ENCODE measurements around the gene TPRG1L.
A peak's percentile ranks its signal among the peaks of the same experiment; 100 is the strongest.

The TPRG1L gene

GRCh38 chr1:3645247-3645646 lies 20.4 kb downstream of the TPRG1L start:
- H2AFZ ChIP-seq (ENCODE audit: low read depth, low read length), result no peak overlapping the region
- no peak overlapping the region for H3K4ac ChIP-seq (ENCODE audit: low read depth in 1 of 2, low read length in 2 of 2)
- no peak overlapping the region for H4K8ac ChIP-seq (ENCODE audit: low read length)
- no peak overlapping the region for H3K27ac ChIP-seq (ENCODE audit: low read length, poor library complexity, severe bottlenecking)
- no peak overlapping the region for H3K9ac ChIP-seq (ENCODE audit: low read length)
- WGBS, result 97% methylated on average over 35 of the region's 43 CpGs
- H2BK120ac ChIP-seq (ENCODE audit: low read depth, low read length), result no peak overlapping the region
- H3K4me2 ChIP-seq (ENCODE audit: low read length, poor library complexity, severe bottlenecking), result no peak overlapping the region
- no peak overlapping the region for H2AK5ac ChIP-seq (ENCODE audit: low read length, severe bottlenecking)
- H3K4me3 ChIP-seq (ENCODE audit: insufficient read depth in 1 of 2, low read depth in 1 of 2, low read length in 2 of 2), result no peak overlapping the region
- no peak overlapping the region for H3K14ac ChIP-seq (ENCODE audit: low read length in 2 of 2)
- H3K79me1 ChIP-seq (replicated peaks; ENCODE audit: low read length, poor library complexity, severe bottlenecking), result peaks cover 23% of the 10 kb centered on the region
- DNase-seq, result no peak
- no peak overlapping the region for H3K23ac ChIP-seq (ENCODE audit: low read length in 2 of 2)
- H3K36me3 ChIP-seq (ENCODE audit: control insufficient read depth in 1 of 2, insufficient read depth in 2 of 2, low read depth in 1 of 2, low read length in 2 of 2), result peaks cover 42 to 49% of the 10 kb centered on the region in 2 experiments
- H4K91ac ChIP-seq (ENCODE audit: low read length), result no peak overlapping the region
- no peak overlapping the region for H3K18ac ChIP-seq (ENCODE audit: low read depth in 1 of 2, low read length in 2 of 2)
- no peaks in the 10 kb centered on the region for H3K9me3 ChIP-seq (ENCODE audit: control insufficient read depth, low read length)
- H2BK12ac ChIP-seq (ENCODE audit: low read length in 2 of 2), result no peak overlapping the region
- no peak overlapping the region for H2BK15ac ChIP-seq (ENCODE audit: low read depth, poor library complexity, severe bottlenecking)
- no peak overlapping the region for H2BK5ac ChIP-seq (ENCODE audit: low read depth, low read length, poor library complexity, severe bottlenecking)
- peaks cover 2% of the 10 kb centered on the region in 2 experiments for H3K27me3 ChIP-seq (ENCODE audit: control insufficient read depth in 1 of 2, insufficient read depth in 1 of 2, low read length in 2 of 2)
- peaks cover 3% of the 10 kb centered on the region for H3K4me1 ChIP-seq (ENCODE audit: control insufficient read depth, insufficient read depth, low read depth, low read length)

- no peak overlapping the region for H2AK5ac ChIP-seq (ENCODE audit: low read length, severe bottlenecking)
- H4K8ac ChIP-seq (ENCODE audit: low read length), result no peak overlapping the region
- H2BK5ac ChIP-seq (ENCODE audit: low read depth, low read length, poor library complexity, severe bottlenecking), result no peak overlapping the region
- no peak overlapping the region for H2BK15ac ChIP-seq (ENCODE audit: low read depth, poor library complexity, severe bottlenecking)
- peaks cover 7% of the 10 kb centered on the region for H3K4me1 ChIP-seq (ENCODE audit: control insufficient read depth, insufficient read depth, low read depth, low read length)
- H4K91ac ChIP-seq (ENCODE audit: low read length), result no peak overlapping the region
- H3K4ac ChIP-seq (ENCODE audit: low read depth in 1 of 2, low read length in 2 of 2), result no peak overlapping the region
- H3K27me3 ChIP-seq (ENCODE audit: control insufficient read depth in 1 of 2, insufficient read depth in 1 of 2, low read length in 2 of 2), result peaks cover 7 to 8% of the 10 kb centered on the region in 2 experiments
- no peak overlapping the region for H3K4me2 ChIP-seq (ENCODE audit: low read length, poor library complexity, severe bottlenecking)
- no peak overlapping the region for H2AFZ ChIP-seq (ENCODE audit: low read depth, low read length)
- peaks cover 42 to 44% of the 10 kb centered on the region in 2 experiments for H3K36me3 ChIP-seq (ENCODE audit: control insufficient read depth in 1 of 2, insufficient read depth in 2 of 2, low read depth in 1 of 2, low read length in 2 of 2)
- H3K18ac ChIP-seq (ENCODE audit: low read depth in 1 of 2, low read length in 2 of 2), result no peak overlapping the region
- no peak overlapping the region for H2BK12ac ChIP-seq (ENCODE audit: low read length in 2 of 2)
- peaks cover 23% of the 10 kb centered on the region for H3K79me1 ChIP-seq (replicated peaks; ENCODE audit: low read length, poor library complexity, severe bottlenecking)
- DNase-seq, result no peak
- no peak overlapping the region for H3K9ac ChIP-seq (ENCODE audit: low read length)
- no peak overlapping the region for H3K27ac ChIP-seq (ENCODE audit: low read length, poor library complexity, severe bottlenecking)
- no peak overlapping the region for H3K4me3 ChIP-seq (ENCODE audit: insufficient read depth in 1 of 2, low read depth in 1 of 2, low read length in 2 of 2)
- no peak overlapping the region for H3K23ac ChIP-seq (ENCODE audit: low read length in 2 of 2)
- 96% methylated on average over 21 of the region's 27 CpGs for WGBS
- no peak overlapping the region for H3K14ac ChIP-seq (ENCODE audit: low read length in 2 of 2)
- H2BK120ac ChIP-seq (ENCODE audit: low read depth, low read length), result no peak overlapping the region
- H3K9me3 ChIP-seq (ENCODE audit: control insufficient read depth, low read length), result no peaks in the 10 kb centered on the region
These were observed 21.0 kb downstream of the TPRG1L start for GRCh38 chr1:3645666-3646355.

GRCh38 chr1:3646596-3646995 lies 21.8 kb downstream of the TPRG1L start:
- Histone ChIP-seq H3K36me3 (ENCODE audit: control insufficient read depth in 1 of 2, insufficient read depth in 2 of 2, low read depth in 1 of 2, low read length in 2 of 2) (peaks cover 35 to 37% of the 10 kb centered on the region in 2 experiments), H2BK5ac (ENCODE audit: low read depth, low read length, poor library complexity, severe bottlenecking) (no peak overlapping the region), H3K27ac (ENCODE audit: low read length, poor library complexity, severe bottlenecking) (no peak overlapping the region), H3K4me3 (ENCODE audit: insufficient read depth in 1 of 2, low read depth in 1 of 2, low read length in 2 of 2) (no peak overlapping the region), H3K9me3 (ENCODE audit: control insufficient read depth, low read length) (no peaks in the 10 kb centered on the region), H3K9ac (ENCODE audit: low read length) (no peak overlapping the region), H3K4me1 (ENCODE audit: control insufficient read depth, insufficient read depth, low read depth, low read length) (peaks cover 8% of the 10 kb centered on the region), H3K4ac (ENCODE audit: low read depth in 1 of 2, low read length in 2 of 2) (no peak overlapping the region), H3K27me3 (ENCODE audit: control insufficient read depth in 1 of 2, insufficient read depth in 1 of 2, low read length in 2 of 2) (peaks cover 15 to 16% of the 10 kb centered on the region in 2 experiments), H3K14ac (ENCODE audit: low read length in 2 of 2) (no peak overlapping the region), H3K79me1 (replicated peaks; ENCODE audit: low read length, poor library complexity, severe bottlenecking) (peaks cover 21% of the 10 kb centered on the region), H2BK15ac (ENCODE audit: low read depth, poor library complexity, severe bottlenecking) (no peak overlapping the region), H2AFZ (ENCODE audit: low read depth, low read length) (no peak overlapping the region), H3K18ac (ENCODE audit: low read depth in 1 of 2, low read length in 2 of 2) (no peak overlapping the region), H3K23ac (ENCODE audit: low read length in 2 of 2) (no peak overlapping the region), H4K8ac (ENCODE audit: low read length) (no peak overlapping the region), H2BK12ac (ENCODE audit: low read length in 2 of 2) (no peak overlapping the region), H2AK5ac (ENCODE audit: low read length, severe bottlenecking) (no peak overlapping the region), H4K91ac (ENCODE audit: low read length) (no peak overlapping the region), H3K4me2 (ENCODE audit: low read length, poor library complexity, severe bottlenecking) (no peak overlapping the region), H2BK120ac (ENCODE audit: low read depth, low read length) (no peak overlapping the region)
- WGBS, result 97% methylated on average over 20 of the region's 20 CpGs
- no peak for DNase-seq

GRCh38 chr1:3649342-3650247 lies 24.8 kb downstream of the TPRG1L start, which contains the start of gene WRAP73:
WRAP73 (minus strand) TSS chr1:3650103; CDS start chr1:3649999, 104 bp downstream.
- H4K91ac ChIP-seq (ENCODE audit: low read length), result peak within 1 kb of the TSS; percentile 83
- H2BK120ac ChIP-seq (ENCODE audit: low read depth, low read length), result no peak within 1 kb of the TSS
- H2BK15ac ChIP-seq (ENCODE audit: low read depth, poor library complexity, severe bottlenecking), result peak within 1 kb of the TSS; percentile 63
- no peak within 1 kb of the TSS for H2BK5ac ChIP-seq (ENCODE audit: low read depth, low read length, poor library complexity, severe bottlenecking)
- peaks cover 40% of the 10 kb centered on the region in 2 experiments for H3K27me3 ChIP-seq (ENCODE audit: control insufficient read depth in 1 of 2, insufficient read depth in 1 of 2, low read length in 2 of 2)
- peak within 1 kb of the TSS; percentile 2 to 59 for H3K14ac ChIP-seq (ENCODE audit: low read length in 2 of 2)
- peak within 1 kb of the TSS in 1 of 2 experiments; percentile 21 for H2BK12ac ChIP-seq (ENCODE audit: low read length in 2 of 2)
- DNase-seq, result peak; percentile 92
- H2AFZ ChIP-seq (ENCODE audit: low read depth, low read length), result peak within 1 kb of the TSS; percentile 16
- peak within 1 kb of the TSS; percentile 40 to 68 for H3K18ac ChIP-seq (ENCODE audit: low read depth in 1 of 2, low read length in 2 of 2)
- peaks cover 15% of the 10 kb centered on the region for H3K79me1 ChIP-seq (replicated peaks; ENCODE audit: low read length, poor library complexity, severe bottlenecking)
- H3K36me3 ChIP-seq (ENCODE audit: control insufficient read depth in 1 of 2, insufficient read depth in 2 of 2, low read depth in 1 of 2, low read length in 2 of 2), result peaks cover 23 to 25% of the 10 kb centered on the region in 2 experiments
- peak within 1 kb of the TSS; percentile 95 for H3K4me2 ChIP-seq (ENCODE audit: low read length, poor library complexity, severe bottlenecking)
- peak within 1 kb of the TSS in 1 of 2 experiments; percentile 5 for H3K23ac ChIP-seq (ENCODE audit: low read length in 2 of 2)
- peaks cover 21% of the 10 kb centered on the region for H3K4me1 ChIP-seq (ENCODE audit: control insufficient read depth, insufficient read depth, low read depth, low read length)
- 5% methylated on average over 59 of the region's 60 CpGs for WGBS
- H3K9ac ChIP-seq (ENCODE audit: low read length), result peak within 1 kb of the TSS; percentile 87
- no peaks in the 10 kb centered on the region for H3K9me3 ChIP-seq (ENCODE audit: control insufficient read depth, low read length)
- peak within 1 kb of the TSS; percentile 85 to 87 for H3K4me3 ChIP-seq (ENCODE audit: insufficient read depth in 1 of 2, low read depth in 1 of 2, low read length in 2 of 2)
- no peak within 1 kb of the TSS for H3K27ac ChIP-seq (ENCODE audit: low read length, poor library complexity, severe bottlenecking)
- H3K4ac ChIP-seq (ENCODE audit: low read depth in 1 of 2, low read length in 2 of 2), result peak within 1 kb of the TSS in 1 of 2 experiments; percentile 3
- peak within 1 kb of the TSS; percentile 99 for H4K8ac ChIP-seq (ENCODE audit: low read length)
- H2AK5ac ChIP-seq (ENCODE audit: low read length, severe bottlenecking), result no peak within 1 kb of the TSS

Measured in mesenchymal stem cell (in vitro differentiated cells and primary cell).